Common myeloid progenitor, CD34-positive (primary cell): ENCODE results near the gene NRP2.

ENCODE experiments used
- CTCF ChIA-PET: fragments of 350-600 bp; sonication (Branson Sonifier 250); formaldehyde crosslinking; loops from one replicate; lab custom pipeline; 2021; ENCODE audit warnings: antibody characterized with exemption; lab: Charles Lee
- POLR2A ChIA-PET: fragments of 350-600 bp; sonication (Branson Sonifier 250); formaldehyde crosslinking; loops from one replicate; lab custom pipeline; 2021; ENCODE audit warnings: antibody characterized with exemption; lab: Charles Lee
- DNase-seq, 3 donors: peaks; one replicate each; pipeline versions ENCODE4 v3.0.0 to v3.0.0-alpha.2; 2013
- H3K27ac ChIP-seq, 2 experiments: 1 replicate in 1 of 2; 2 replicates in 1 of 2; pipeline ENCODE4 v1.7.0; 2013; ENCODE audit warnings: inconsistent platforms in 2 of 2, low read length in 2 of 2, mild to moderate bottlenecking in 2 of 2, low read depth in 1 of 2, moderate library complexity in 1 of 2; ENCODE audit not compliant: severe bottlenecking in 2 of 2, insufficient read depth in 1 of 2, poor library complexity in 1 of 2
- H3K27me3 ChIP-seq, 5 experiments: replicated peaks in 2 of 5; 1 replicate in 3 of 5; 2 replicates in 2 of 5; pipeline versions ENCODE4 v1.6.1 to v1.7.0; 2013; ENCODE audit warnings: low read length in 4 of 5, mild to moderate bottlenecking in 2 of 5, moderate library complexity in 2 of 5, inconsistent platforms in 1 of 5; ENCODE audit not compliant: insufficient read depth in 5 of 5, control insufficient read depth in 4 of 5
- H3K36me3 ChIP-seq, 4 experiments: 1 replicate in 2 of 4; 2 replicates in 2 of 4; pipeline versions ENCODE4 v1.6.1 to v1.7.0; 2013; ENCODE audit warnings: low read length in 3 of 4, control low read depth in 1 of 4, mild to moderate bottlenecking in 1 of 4; ENCODE audit not compliant: control insufficient read depth in 4 of 4, insufficient read depth in 4 of 4
- H3K4me1 ChIP-seq, 4 experiments: 1 replicate in 3 of 4; 2 replicates in 1 of 4; pipeline versions ENCODE4 v1.6.1 to v1.7.1; 2013; ENCODE audit warnings: low read length in 3 of 4, mild to moderate bottlenecking in 3 of 4, control low read depth in 1 of 4, inconsistent platforms in 1 of 4, moderate library complexity in 1 of 4; ENCODE audit not compliant: control insufficient read depth in 4 of 4, insufficient read depth in 4 of 4; ENCODE audit errors: control extremely low read depth in 1 of 4
- H3K4me3 ChIP-seq, 7 experiments: 1 replicate in 4 of 7; 2 replicates in 3 of 7; pipeline versions ENCODE4 v1.5.1 to v1.7.0; 2013; ENCODE audit warnings: mild to moderate bottlenecking in 7 of 7, low read length in 6 of 7, moderate library complexity in 6 of 7, inconsistent platforms in 2 of 7, low read depth in 2 of 7, control low read depth in 1 of 7; ENCODE audit not compliant: insufficient read depth in 4 of 7, control insufficient read depth in 1 of 7; ENCODE audit errors: extremely low read depth in 1 of 7
- H3K9me3 ChIP-seq, 5 experiments: 1 replicate in 4 of 5; 2 replicates in 1 of 5; pipeline versions ENCODE4 v1.6.1 to v1.7.1; 2013; ENCODE audit warnings: low read length in 4 of 5, mild to moderate bottlenecking in 2 of 5, inconsistent platforms in 1 of 5, low read depth in 1 of 5, moderate library complexity in 1 of 5; ENCODE audit not compliant: control insufficient read depth in 4 of 5, insufficient read depth in 2 of 5; ENCODE audit errors: control extremely low read depth in 1 of 5
- WGBS: methylation state at CpG from one replicate; pipeline ENCODE4 v1.1.5; 2013; ENCODE audit not compliant: insufficient coverage; 5-methylcytosine and 5-hydroxymethylcytosine counted together

Gene NRP2

GRCh38 chr2:205734436-205735037, 52.2 kb downstream of the NRP2 start:
- peak; percentile 57 to 90 (median 89) for DNase-seq
- 89% methylated on average over 4 of the region's 6 CpGs for WGBS
- H3K27ac ChIP-seq, result no peak overlapping the region
- no peaks in the 10 kb centered on the region for H3K27me3 ChIP-seq
- peak overlapping the region in 1 of 7 experiments; percentile 14 for H3K4me3 ChIP-seq
- no peaks in the 10 kb centered on the region for H3K9me3 ChIP-seq
- peaks cover 0 to 18% (median 13%) of the 10 kb centered on the region in 4 experiments for H3K4me1 ChIP-seq
- no peaks in the 10 kb centered on the region for H3K36me3 ChIP-seq
- CTCF ChIA-PET, result no interaction called here
- POLR2A ChIA-PET, result no interaction called here

- DNase-seq, result no peak
- ChIA-PET POLR2A (no interaction called here), CTCF (interaction anchor here (0.9 kb wide), 1 partner anchor 147 kb away, joined by 3 read pairs; no protein-coding TSS in a partner anchor)
- Histone ChIP-seq H3K4me1 (peaks cover 0 to 8% (median 7%) of the 10 kb centered on the region in 4 experiments), H3K36me3 (no peaks in the 10 kb centered on the region), H3K27ac (no peak overlapping the region), H3K4me3 (no peak overlapping the region), H3K27me3 (no peaks in the 10 kb centered on the region), H3K9me3 (no peaks in the 10 kb centered on the region)
- 99% methylated on average over 12 of the region's 15 CpGs for WGBS
Measured at GRCh38 chr2:205738117-205738968, 56.0 kb downstream of the NRP2 start.

GRCh38 chr2:205739620-205740019, 57.3 kb downstream of the NRP2 start:
- 100% methylated on average over 1 of the region's 1 CpG for WGBS
- ChIA-PET CTCF (interaction anchor here (0.8 to 1.2 kb wide), 2 partner anchors 25 to 63 kb away, joined by 3 read pairs; no protein-coding TSS in a partner anchor), POLR2A (no interaction called here)
- no peaks in the 10 kb centered on the region for H3K9me3 ChIP-seq
- no peaks in the 10 kb centered on the region for H3K36me3 ChIP-seq
- H3K27ac ChIP-seq, result no peak overlapping the region
- H3K27me3 ChIP-seq, result no peaks in the 10 kb centered on the region
- H3K4me3 ChIP-seq, result no peak overlapping the region
- DNase-seq, result no peak
- H3K4me1 ChIP-seq, result peaks cover 0 to 9% (median 4%) of the 10 kb centered on the region in 4 experiments

GRCh38 chr2:205740381-205740780, 58.1 kb downstream of the NRP2 start:
- H3K9me3 ChIP-seq, result no peaks in the 10 kb centered on the region
- DNase-seq, result no peak
- ChIA-PET POLR2A (no interaction called here), CTCF (interaction anchor here (0.8 to 1.2 kb wide), 2 partner anchors 26 to 64 kb away, joined by 3 read pairs; no protein-coding TSS in a partner anchor)
- no peak overlapping the region for H3K27ac ChIP-seq
- peaks cover 0 to 5% (median 0%) of the 10 kb centered on the region in 4 experiments for H3K4me1 ChIP-seq
- WGBS, result 93% methylated on average over 7 of the region's 8 CpGs
- H3K27me3 ChIP-seq, result no peaks in the 10 kb centered on the region
- no peaks in the 10 kb centered on the region for H3K36me3 ChIP-seq
- no peak overlapping the region for H3K4me3 ChIP-seq

GRCh38 chr2:205741256-205741978, 59.1 kb downstream of the NRP2 start:
- Histone ChIP-seq H3K36me3 (no peaks in the 10 kb centered on the region), H3K4me1 (peaks cover 0 to 5% (median 0%) of the 10 kb centered on the region in 4 experiments), H3K4me3 (no peak overlapping the region), H3K27me3 (no peaks in the 10 kb centered on the region), H3K27ac (no peak overlapping the region), H3K9me3 (no peaks in the 10 kb centered on the region)
- ChIA-PET CTCF (interaction anchor here (1.4 to 2.1 kb wide), 2 partner anchors 24 to 63 kb away, joined by 4 to 6 read pairs; no protein-coding TSS in a partner anchor), POLR2A (no interaction called here)
- no peak for DNase-seq
- WGBS, result 89% methylated on average over 3 of the region's 4 CpGs

GRCh38 chr2:205743137-205743536, 60.8 kb downstream of the NRP2 start:
- Histone ChIP-seq H3K36me3 (no peaks in the 10 kb centered on the region), H3K4me1 (peaks cover 0 to 5% (median 0%) of the 10 kb centered on the region in 4 experiments), H3K4me3 (no peak overlapping the region), H3K9me3 (no peaks in the 10 kb centered on the region), H3K27me3 (no peaks in the 10 kb centered on the region), H3K27ac (no peak overlapping the region)
- WGBS, result 100% methylated on average over 8 of the region's 11 CpGs
- ChIA-PET CTCF (interaction anchor here (1.4 to 2.1 kb wide), 2 partner anchors 26 to 64 kb away, joined by 4 to 6 read pairs; no protein-coding TSS in a partner anchor), POLR2A (interaction anchor here (0.9 kb wide), 1 partner anchor 25 kb away, joined by 3 read pairs; no protein-coding TSS in a partner anchor)
- no peak for DNase-seq
